GM18873 (cell line): ENCODE results near the gene PCDH18.

Experiments
- ATAC-seq: cut with Tn5 transposase; IDR thresholded peaks from one replicate; pipeline ENCODE4 v1.9.1; 2021; ENCODE audit warnings: mild to moderate bottlenecking, moderate library complexity, moderate number of reproducible peaks; ENCODE audit not compliant: unreplicated experiment, low FRiP score

Gene PCDH18

GRCh38 chr4:137471461-137471860 is 60.8 kb downstream of the PCDH18 start:
- no peak for ATAC-seq

DNA sequence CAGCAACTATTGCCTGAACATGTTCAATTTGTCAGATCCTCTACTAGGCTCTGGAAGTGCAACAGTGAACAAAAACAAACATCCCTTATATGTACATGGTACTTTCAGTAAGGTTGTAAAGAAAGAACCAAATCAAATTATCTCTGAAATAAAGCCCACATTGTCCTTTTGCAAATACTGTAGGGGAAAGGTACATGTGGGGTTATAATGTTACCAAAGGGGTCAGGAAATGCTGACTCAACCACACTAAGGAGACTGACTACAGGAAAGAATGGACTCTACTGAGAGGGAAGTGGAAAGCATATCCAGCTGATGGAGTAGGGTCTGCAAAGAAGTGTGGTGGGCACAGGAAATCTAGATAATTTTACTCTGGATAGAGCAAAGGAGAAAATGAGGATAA is 61.5 kb downstream of the PCDH18 start:
- no peak for ATAC-seq
